AG04449 (cell line): ENCODE data around the gene PSMB3.
"Not testable (repeated sequence)": the region's sequence is repeated elsewhere in the genome, so short reads cannot be mapped to it uniquely, and the experiment has no call there.

ENCODE experiments used
- CTCF ChIA-PET: fragments of 350-600 bp; formaldehyde crosslinking; extraction: SDS; loops from one replicate; lab custom pipeline; 2021; ENCODE audit warnings: antibody characterized with exemption; lab: Yijun Ruan, JAX
- POLR2A ChIA-PET: fragments of 400-600, 350-600 bp; formaldehyde crosslinking; extraction: SDS; loops from one replicate; lab custom pipeline; 2020; ENCODE audit warnings: antibody characterized with exemption, inconsistent platforms; lab: Yijun Ruan, JAX
- DNase-seq: peaks from one replicate; pipeline ENCODE4 v3.0.0-alpha.2; 2010; ENCODE audit warnings: low read depth, low spot score
- H3K4me3 ChIP-seq: 2 replicates; pipeline ENCODE4 v1.5.1; 2011; ENCODE audit warnings: low read depth, mild to moderate bottlenecking, control low read depth, low read length
- TF ChIP-seq, protein P1 (sequence below): IDR thresholded peaks from one replicate; pipeline ENCODE4 v1.5.1; 2011; ENCODE audit warnings: mild to moderate bottlenecking, moderate library complexity, low read length, control low read depth, inconsistent platforms; ENCODE audit not compliant: insufficient read depth; ENCODE audit errors: missing control alignments

PSMB3 gene

DNA sequence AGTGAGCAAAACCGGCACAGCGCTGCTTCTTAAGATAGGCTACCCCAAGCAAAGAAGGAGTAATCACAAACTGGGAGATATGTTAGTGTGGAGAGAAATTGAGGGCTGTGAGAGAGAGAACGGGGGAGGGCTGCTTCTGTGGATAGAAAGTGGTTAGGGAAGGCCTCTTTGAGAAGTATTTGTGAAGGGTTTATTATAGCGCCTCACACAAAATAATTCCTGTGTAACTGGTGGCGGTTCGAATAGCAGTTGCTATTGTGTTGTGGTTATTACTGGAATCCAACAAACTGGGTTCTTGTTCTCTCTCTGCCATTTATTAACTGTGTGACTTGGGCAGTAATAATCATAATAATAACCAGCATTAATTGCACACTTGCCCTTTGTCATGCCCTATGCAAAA, 31.6 kb upstream of the PSMB3 start:
- CTCF ChIA-PET: interaction anchor here (1.7 to 3.5 kb wide), 4 partner anchors 7 to 10 kb away, joined by 4 to 23 read pairs (median 13); partner anchors contain the start of gene CISD3
- no peak overlapping the region for H3K4me3 ChIP-seq
- POLR2A ChIA-PET: no interaction called here
- DNase-seq: no peak
- TF ChIP-seq, protein P1, sequence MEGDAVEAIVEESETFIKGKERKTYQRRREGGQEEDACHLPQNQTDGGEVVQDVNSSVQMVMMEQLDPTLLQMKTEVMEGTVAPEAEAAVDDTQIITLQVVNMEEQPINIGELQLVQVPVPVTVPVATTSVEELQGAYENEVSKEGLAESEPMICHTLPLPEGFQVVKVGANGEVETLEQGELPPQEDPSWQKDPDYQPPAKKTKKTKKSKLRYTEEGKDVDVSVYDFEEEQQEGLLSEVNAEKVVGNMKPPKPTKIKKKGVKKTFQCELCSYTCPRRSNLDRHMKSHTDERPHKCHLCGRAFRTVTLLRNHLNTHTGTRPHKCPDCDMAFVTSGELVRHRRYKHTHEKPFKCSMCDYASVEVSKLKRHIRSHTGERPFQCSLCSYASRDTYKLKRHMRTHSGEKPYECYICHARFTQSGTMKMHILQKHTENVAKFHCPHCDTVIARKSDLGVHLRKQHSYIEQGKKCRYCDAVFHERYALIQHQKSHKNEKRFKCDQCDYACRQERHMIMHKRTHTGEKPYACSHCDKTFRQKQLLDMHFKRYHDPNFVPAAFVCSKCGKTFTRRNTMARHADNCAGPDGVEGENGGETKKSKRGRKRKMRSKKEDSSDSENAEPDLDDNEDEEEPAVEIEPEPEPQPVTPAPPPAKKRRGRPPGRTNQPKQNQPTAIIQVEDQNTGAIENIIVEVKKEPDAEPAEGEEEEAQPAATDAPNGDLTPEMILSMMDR: no peak

DNA sequence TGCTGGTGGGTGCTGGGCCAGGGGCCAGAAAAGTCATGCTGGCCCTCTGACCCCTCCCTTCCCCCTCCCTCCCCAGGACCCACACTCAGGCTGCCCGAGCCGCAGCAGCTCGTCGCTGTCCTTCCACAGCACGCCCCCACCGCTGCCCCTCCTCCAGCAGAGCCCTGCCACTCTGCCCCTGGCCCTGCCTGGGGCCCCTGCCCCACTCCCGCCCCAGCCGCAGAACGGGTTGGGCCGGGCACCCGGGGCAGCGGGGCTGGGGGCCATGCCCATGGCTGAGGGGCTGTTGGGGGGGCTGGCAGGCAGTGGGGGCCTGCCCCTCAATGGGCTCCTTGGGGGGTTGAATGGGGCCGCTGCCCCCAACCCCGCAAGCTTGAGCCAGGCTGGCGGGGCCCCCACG, 30.7 kb upstream of the PSMB3 start:
- POLR2A ChIA-PET: no interaction called here
- H3K4me3 ChIP-seq: no peak overlapping the region
- TF ChIP-seq, protein P1: no peak
- DNase-seq: no peak
- CTCF ChIA-PET: interaction anchor here (1.7 to 2.2 kb wide), 2 partner anchors 9 kb away, joined by 4 to 11 read pairs; partner anchors contain the start of gene CISD3

DNA sequence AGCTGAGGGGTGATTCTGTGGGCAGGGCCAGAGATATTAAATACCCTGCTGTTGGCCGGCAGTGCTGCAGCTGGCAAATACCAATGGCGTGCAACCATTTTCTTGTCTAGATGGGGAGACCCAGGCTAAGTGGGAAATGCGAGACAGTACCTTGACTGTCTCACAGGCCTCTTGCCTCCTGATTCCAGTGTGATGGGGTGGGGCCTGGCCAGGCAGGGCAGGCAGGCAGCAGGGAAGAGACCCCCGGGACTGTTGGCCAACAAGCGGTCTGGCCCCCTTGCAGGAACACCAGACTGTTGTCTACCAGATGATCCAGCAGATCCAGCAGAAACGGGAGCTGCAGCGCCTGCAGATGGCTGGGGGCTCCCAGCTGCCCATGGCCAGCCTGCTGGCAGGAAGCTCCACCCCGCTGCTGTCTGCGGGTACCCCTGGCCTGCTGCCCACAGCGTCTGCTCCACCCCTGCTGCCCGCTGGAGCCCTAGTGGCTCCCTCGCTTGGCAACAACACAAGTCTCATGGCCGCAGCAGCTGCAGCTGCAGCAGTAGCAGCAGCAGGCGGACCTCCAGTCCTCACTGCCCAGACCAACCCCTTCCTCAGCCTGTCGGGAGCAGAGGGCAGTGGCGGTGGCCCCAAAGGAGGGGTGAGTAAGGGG, 28.1 kb upstream of the PSMB3 start:
- no peak for DNase-seq
- ChIA-PET POLR2A (interaction anchor here (1.6 kb wide), 1 partner anchor 14 kb away, joined by 3 read pairs; no protein-coding TSS in a partner anchor), CTCF (interaction anchor here (3.7 kb wide), 1 partner anchor 11 kb away, joined by 27 read pairs; no protein-coding TSS in a partner anchor)
- H3K4me3 ChIP-seq: no peak overlapping the region
- TF ChIP-seq, protein P1: no peak

DNA sequence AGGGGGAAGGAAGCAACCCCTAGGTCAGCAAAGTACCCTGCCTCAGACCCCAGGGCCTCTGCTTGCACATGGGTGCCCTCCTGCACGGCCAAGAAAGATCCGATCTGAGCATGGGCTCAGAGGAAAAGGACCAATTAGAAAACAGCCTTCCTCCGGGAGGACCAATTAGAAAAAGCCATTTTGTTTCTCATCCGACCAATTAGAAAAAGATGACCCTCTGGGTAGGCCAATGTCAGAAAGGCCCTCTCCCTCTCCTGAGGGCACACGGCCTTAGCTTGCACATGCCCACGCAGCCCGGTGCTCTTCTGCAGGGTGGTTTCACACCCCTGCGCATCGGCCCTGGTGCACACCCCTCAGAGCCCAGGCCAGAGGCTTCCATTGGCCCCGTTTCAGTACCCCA, 27.5 kb upstream of the PSMB3 start:
- no peak for DNase-seq
- CTCF ChIA-PET: interaction anchor here (3.7 kb wide), 1 partner anchor 11 kb away, joined by 27 read pairs; no protein-coding TSS in a partner anchor
- no peak overlapping the region for H3K4me3 ChIP-seq
- POLR2A ChIA-PET: interaction anchor here (1.6 kb wide), 1 partner anchor 13 kb away, joined by 3 read pairs; no protein-coding TSS in a partner anchor
- TF ChIP-seq, protein P1: no peak

DNA sequence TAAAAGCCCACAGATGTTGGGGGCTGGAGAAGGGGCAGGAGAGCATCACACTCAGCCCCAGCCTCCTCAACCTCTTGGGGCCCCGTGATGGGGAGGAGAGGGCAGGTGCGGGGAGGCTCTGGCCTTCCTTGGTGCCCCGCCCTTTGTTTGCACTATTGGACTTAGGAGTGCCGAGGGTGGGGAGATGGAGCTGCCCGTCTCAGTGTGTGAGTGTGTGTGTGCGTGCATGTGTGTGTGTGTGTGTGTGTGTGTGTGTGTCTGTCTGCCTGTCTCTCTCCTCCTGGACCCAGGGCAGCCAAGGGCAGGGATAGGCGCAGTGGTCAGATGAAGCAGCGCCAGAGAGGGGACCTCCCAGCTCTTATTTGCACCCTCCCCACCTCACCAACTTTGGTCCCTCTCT, 26.4 kb upstream of the PSMB3 start:
- H3K4me3 ChIP-seq, POLR2A ChIA-PET, DNase-seq: not testable (repeated sequence)
- CTCF ChIA-PET: interaction anchor here (1.8 to 3.7 kb wide), 2 partner anchors 9 to 10 kb away, joined by 5 to 27 read pairs; no protein-coding TSS in a partner anchor

DNA sequence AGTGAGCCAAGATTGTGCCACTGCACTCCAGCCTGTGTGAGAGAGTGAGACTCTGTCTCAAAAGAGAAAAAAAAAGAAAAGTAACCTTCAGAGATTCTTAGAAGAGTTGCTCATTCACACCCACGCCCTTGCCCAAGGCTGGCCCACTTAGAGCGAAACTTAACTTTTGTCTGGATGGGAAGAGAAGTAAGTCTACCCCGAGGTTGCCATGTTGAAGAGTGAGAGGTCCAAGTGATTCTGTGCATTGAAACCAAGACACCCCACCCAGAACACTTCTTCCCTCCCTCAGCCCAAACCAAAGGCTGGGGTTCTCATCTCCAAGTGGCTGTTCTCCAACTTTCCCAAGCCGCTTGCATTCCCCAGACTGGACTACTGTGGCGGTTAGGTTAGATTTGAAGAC, 24.8 kb upstream of the PSMB3 start:
- POLR2A ChIA-PET: interaction anchor here (0.6 kb wide), 1 partner anchor 21 kb away, joined by 3 read pairs; no protein-coding TSS in a partner anchor
- CTCF ChIA-PET: interaction anchor here (1.0 to 2.9 kb wide), 7 partner anchors 8 to 51 kb away, joined by 3 to 23 read pairs (median 11); partner anchors contain the start of gene EPOP
- TF ChIP-seq, protein P1: no peak
- H3K4me3 ChIP-seq: no peak overlapping the region
- no peak for DNase-seq
